CMK (cell line): Measurements from ENCODE around the gene USH1C.

ENCODE experiments used
- DNase-seq: peaks from one replicate; pipeline ENCODE4 v3.0.0-alpha.2; 2010; ENCODE audit warnings: low read depth

USH1C gene

DNA sequence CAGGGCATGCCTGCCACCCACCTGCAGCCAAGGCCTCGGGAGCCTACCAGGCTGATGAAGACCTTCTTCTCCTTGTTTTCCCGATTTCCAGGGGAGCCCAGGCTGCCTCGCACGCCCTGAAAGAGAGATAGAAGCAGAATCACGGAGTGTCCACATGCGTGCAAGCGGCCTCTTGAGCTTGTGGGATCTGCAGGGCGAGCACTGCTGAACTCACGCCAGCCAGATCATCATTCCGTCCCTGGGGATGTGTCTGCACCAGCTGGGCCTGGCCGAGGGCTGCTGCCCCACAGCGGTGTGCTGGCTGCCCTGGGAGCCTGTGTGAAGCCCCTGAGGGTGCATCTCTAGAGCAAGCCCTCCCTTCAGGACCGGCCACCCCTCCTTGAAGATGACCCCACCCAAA, 17.9 kb downstream of the USH1C start:
- no peak for DNase-seq

DNA sequence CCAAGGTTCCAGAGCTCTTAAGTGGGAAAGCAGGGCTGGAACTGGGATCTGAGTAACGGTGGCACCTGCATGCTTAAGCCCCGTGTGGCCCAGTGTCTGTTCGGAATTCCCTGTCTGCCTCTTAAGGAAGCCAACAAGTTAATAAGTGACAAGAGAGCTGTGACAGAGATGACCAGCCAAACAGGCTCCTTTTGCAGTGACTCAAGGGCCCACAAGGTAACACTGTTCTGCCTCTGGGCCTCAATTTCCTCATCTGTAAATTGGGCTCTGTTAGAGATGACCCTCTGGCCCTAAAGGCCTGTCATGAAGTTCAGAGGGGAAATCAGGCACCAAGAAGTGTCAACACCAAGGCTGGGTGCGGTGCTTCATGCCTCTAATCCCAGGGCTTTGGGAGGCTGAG, 18.6 kb downstream of the USH1C start:
- no peak for DNase-seq

DNA sequence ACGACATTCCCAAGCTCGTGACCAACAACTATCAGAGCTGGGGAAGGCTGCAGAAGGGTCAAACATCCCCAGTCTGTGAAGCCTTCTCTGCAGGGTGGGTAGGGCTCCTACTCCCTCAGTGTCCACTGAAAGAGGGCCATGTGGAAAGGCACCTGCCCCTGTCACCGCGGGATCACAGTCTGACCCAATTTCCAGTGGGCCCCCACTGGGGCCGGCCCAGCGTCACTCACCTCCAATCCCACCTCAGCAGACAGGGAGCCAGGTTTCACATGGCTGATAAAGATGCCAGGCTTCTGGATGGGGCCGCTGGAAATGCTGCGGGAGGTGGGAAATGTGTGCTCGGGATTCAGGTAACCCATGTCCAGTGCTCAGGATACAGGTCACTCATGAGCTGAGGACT, 20.0 kb downstream of the USH1C start:
- DNase-seq: no peak

DNA sequence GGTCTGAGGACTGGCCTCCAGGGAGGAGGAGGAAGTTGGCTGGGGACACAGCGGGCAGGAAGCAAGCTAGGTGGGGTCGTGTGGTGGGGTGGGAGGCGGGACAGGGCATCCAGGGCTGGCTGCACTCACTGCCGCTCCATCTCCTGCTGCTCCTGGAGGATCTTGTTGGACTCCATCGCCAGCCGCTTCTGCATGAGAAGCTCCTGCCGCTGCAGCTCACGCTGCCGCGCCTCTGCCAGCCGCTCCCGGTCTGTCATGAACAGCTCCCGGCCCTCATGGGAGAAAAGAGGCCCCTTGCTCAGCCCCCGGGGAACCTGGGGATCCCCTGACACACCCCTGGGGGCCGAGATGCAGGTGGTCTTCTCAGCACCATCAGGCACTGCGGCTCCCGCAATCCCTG, 21.6 kb downstream of the USH1C start:
- no peak for DNase-seq

GRCh38 chr11:17521106-17521900, 22.9 kb downstream of the USH1C start:
- no peak for DNase-seq

DNA sequence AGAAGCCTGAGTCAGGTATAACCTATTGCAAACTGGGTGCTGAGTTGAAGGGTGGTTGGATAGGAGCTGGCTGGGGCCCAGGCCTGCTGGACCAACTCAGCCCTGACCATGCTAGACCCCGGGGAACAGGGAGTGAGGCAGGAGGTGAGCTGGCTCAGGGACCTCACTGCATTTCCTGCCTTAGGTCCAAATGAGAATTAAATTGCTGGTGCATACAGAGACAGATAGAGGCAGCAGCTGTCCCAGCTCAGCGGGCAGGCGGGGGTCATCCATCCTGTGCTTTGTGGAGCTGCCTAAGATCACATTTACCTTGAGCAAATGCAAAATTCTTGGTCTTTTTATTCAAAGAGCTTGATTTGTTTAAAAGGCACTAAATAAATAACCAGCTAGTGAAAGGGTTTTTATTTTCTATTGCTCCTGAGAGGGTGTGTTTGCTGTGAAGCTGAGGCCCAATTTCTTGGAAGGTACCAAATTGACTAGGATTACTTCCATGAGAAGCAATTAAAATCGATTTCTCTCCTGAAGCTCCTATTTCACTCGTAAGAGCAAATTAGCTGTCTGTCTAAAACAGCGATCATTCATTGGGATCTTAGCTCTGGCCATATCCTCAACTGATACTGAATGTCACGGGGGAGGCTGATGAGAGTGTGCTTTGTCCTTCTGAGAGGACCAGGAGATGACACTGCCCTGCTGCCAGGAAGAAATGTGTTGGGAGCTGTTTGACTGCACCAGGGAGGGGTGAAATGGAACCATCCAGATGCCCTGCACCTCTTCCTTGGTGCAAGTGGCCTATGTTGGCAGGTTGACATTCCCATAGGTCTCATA, 24.9 kb downstream of the USH1C start:
- DNase-seq: no peak

- no peak for DNase-seq
These were observed 25.9 kb downstream of the USH1C start for GRCh38 chr11:17518366-17518765.

DNA sequence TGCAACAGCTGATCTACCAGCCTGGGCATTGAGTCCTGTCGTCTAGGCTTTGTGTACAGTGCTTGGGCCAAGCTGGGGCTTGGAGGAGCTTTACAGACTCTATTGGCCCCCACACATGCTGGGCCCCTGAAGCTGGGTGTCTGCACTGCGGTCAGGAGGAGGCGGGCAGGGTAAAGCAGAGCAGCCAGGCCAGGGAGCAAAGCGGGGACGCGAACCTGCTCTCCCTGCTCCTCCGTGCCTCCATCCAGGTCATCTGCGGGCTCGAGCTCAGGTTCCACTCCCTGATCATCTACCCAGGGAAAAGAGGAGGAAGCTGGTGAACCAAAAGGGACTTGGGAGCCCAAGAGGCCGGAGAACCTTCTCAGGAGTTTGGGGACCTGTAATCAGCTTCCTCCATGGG, 27.0 kb downstream of the USH1C start:
- no peak for DNase-seq

DNA sequence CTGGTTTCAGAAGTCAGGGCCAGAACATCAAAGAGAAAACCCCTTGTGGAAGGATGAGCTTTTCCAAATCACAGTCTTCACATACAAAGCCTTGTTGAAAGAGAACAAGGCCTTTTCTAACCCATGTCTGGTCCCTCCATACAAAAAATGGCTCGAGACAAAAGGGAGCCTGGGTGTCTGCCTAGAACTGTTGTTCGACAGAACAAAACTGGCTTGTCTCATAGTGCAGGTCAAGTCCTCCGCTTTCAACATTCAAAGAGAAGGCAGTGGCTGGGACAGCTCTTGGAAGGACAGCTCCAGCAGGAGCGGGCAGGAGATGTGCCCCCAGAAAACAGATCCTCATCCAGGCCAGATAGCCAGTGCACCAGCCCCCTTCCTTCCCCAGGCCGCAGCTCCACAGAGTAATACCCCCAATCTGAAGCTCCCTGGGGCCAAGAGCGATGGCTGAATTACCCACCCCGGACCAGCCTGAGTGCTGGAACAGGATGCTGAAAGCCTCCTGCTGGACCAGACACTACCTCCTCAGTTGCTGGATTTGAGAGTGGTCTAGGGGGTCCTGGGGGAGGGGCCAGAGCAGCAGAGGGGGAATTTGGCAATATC, 27.6 kb downstream of the USH1C start:
- no peak for DNase-seq

- no peak for DNase-seq
These were observed 28.6 kb downstream of the USH1C start for GRCh38 chr11:17515443-17516176.

GRCh38 chr11:17514476-17514875, 29.7 kb downstream of the USH1C start:
- DNase-seq: no peak

- no peak for DNase-seq
These were observed 30.4 kb downstream of the USH1C start for GRCh38 chr11:17513853-17514252.

DNA sequence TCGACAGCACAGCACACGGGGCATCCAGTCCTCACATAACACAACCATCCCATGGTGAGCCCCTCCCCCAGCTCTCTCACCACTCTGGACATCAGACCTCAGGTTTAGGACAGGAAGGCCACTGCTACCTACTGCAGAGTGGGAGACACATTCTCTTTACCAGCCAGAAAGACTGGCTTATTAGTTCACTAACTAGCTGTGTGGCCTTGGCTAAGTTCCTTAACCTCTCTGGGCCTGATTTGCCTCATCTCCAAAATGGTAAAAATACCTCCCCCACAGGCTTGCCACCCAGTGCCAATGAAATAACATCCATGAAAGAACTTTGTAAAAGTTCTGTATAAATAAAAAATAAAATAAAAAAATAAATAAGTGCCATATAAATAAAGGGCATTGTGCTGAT, 32.1 kb downstream of the USH1C start:
- DNase-seq: no peak

DNA sequence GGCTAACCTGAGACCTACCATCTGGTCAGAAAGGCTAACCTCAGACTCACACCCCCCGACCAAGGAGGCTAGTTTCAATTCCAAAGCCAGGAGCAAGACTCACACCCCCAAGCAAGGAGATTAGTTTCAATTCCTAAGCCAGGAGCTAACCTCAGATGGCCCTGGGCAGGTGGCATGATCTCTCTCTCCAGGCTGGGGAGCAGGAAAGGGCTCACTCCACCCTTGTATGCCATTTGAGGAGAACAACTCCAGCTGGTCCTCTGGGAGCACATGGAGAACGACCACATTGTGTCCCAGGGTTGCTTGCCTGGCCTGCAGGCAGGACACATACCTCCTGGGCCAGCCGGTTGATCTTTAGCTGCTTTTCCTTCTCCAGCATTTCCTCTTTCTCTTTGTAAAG, 32.6 kb downstream of the USH1C start:
- DNase-seq: no peak

DNA sequence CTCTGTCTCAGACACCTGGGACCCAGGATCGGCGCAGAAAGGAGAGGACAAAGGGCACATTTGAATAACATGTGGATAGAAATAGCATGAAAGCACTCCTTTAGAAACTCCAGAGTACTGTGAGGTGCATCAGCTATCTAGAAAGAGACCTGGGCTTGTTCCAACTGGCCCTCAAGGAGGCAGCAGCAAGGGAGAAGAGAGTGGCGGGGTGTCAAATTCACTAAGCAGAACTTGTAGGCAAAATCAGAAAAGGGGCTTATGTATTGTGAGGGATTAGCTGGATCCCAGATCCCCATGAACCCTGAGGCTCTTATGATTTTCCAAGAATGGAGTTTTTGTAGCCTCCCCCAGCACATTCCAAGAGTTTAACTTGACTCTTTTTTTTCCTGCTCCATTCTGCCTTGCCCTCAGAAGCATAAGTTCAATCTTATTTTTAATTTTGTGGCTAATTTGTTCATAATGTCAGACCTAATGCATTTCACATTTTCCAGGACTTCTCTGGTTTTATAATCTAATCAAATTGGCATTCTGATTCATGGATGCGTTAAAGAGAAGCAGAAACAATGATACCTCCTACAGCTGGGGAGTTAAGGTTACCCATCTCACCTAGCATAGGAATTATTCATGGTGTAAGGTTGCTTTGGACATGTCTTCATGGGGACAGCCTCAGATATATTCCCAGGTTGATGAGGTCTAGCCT, 33.6 kb downstream of the USH1C start:
- DNase-seq: no peak

GRCh38 chr11:17508791-17509190, 35.4 kb downstream of the USH1C start:
- no peak for DNase-seq

DNA sequence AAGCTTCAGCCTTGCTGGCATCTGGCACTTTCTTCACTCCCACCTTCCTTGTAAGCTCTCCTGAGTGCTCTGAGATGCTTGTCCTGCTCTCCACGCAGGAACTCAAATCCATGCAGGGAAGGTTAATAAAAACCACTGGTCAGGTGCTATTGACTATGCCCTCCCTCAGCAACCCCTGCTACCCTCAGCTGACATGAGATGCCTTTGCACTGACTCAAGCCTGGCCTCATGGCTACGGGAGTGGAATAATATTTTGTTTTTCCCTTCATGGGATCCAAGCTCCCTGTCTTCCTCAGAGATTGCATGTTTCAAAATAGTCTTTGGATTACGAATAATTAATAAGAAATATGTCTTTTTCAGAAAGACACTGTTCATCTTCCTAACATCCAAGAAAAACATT, 35.9 kb downstream of the USH1C start:
- no peak for DNase-seq

DNA sequence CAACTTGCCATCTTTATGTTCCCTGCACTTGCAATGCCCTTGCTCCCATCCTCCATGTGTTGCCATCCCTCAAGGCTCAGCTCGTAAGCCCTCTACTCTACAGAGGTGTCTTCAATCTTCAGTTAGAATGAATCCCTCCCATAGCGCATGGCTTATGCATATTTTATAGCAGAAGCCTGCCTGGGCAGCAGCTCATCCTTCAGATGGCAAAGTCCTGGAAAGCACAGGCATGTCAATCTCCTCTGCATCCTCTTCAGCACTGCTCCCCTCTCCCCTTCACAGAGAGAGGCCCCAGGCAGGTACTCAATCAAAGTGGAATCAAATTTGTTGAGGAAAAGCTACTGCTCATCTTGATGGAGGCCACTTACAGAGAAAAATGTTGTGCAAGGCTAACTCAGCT, 36.4 kb downstream of the USH1C start:
- no peak for DNase-seq

GRCh38 chr11:17506942-17507341, 37.3 kb downstream of the USH1C start:
- no peak for DNase-seq

GRCh38 chr11:17506314-17506713, 37.9 kb downstream of the USH1C start:
- DNase-seq: no peak

- no peak for DNase-seq
These were observed 39.1 kb downstream of the USH1C start for GRCh38 chr11:17505146-17505545.
